ENCODE measurements around the gene CYP3A4. TPM values are rescaled to one million over a fixed set of nuclear protein-coding genes. Genes with fewer than 3 reads are reported as not detected.
"Not testable (repeated sequence)": the region's sequence is repeated elsewhere in the genome, so short reads cannot be mapped to it uniquely, and the experiment has no call there.

Gene CYP3A4
- total RNA-seq, 4 donors from 2014 or later = 0.22 to 1.5 TPM; not detected in 2

DNA sequence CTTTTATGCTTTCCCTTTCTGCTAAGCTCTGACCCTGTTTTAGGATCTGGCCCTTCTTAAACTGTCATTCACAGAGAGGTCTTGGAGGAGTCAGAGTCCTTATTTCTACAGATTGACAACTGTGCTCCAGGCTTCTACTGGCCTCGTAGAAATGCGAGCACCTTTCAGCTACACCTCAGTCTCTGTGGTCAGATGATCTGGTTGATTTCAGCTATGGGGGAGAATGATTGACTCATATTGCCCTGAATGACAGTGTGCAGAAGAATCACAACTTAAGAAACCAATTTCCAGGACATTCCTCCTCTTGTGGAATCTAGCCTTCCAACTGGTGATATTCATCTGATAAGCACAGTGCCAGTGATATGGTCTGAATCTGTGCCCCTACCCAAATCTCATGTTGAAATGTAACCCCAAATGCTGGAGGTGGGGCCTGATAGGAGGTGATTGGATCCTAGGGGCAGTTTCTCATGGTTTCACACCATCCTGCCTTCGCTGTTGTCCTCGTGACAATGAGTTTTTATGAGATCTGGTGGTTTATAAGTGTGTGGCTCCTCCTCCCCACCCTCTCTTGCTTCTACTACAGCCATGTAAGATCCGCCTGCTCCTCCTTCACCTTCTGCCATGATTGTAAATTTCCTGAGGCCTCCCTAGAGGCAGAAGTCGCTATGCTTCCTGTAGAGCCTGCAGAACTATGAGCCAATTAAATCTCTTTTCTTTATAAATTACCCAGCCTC, 35.0 kb downstream of the CYP3A4 start:
- TF ChIP-seq CTCF (IDR thresholded peaks at IDR 0.05) (no peak), POLR2A (IDR thresholded peaks at IDR 0.05) (no peak), EP300 (IDR thresholded peaks at IDR 0.05) (no peak)
- 78 to 79% methylated on average over 6 of the region's 6 CpGs for WGBS, 2 donors
- no peak overlapping the region for H3K4me3 ChIP-seq

GRCh38 chr7:99746915-99747314, 37.1 kb downstream of the CYP3A4 start:
- not testable (repeated sequence) for H3K36me3 ChIP-seq; H3K27ac ChIP-seq; H3K4me3 ChIP-seq; H3K4me1 ChIP-seq; DNase-seq (ENCODE audit: low spot score in 2 of 2); H3K27me3 ChIP-seq
- 86 to 91% methylated on average over 3 of the region's 3 CpGs for WGBS, 2 donors
- peaks cover 0 to 13% (median 0%) of the 10 kb centered on the region in 4 donors for H3K9me3 ChIP-seq

More for the DNA sequence above, 35.0 kb downstream of the CYP3A4 start:
- Histone ChIP-seq H3K27ac (no peak overlapping the region), H3K9me3 (peaks cover 0 to 19% (median 0%) of the 10 kb centered on the region in 4 donors), H3K4me1 (no peaks in the 10 kb centered on the region), H3K27me3 (no peaks in the 10 kb centered on the region), H3K36me3 (no peaks in the 10 kb centered on the region)
- DNase-seq (ENCODE audit: low spot score in 2 of 2) = no peak

DNA sequence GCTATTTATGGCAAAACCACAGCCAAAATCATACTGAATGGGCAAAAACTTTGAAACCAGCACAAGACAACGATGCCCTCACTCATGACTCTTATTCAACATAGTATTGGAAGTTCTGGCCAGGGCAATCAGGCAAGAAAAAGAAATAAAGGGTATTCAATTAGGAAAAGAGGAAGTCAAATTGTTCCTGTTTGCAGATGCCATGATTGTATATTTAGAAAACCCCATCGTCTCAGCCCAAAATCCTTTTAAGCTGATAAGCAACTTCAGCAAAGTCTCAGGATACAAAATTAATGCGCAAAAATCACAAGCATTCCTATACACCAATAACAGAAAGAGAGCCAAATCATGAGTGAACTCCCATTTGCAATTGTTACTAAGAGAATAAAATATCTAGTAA, 38.6 kb downstream of the CYP3A4 start:
- WGBS, 2 donors = 65 to 89% methylated on average over 3 of the region's 3 CpGs
- peaks cover 0 to 13% (median 0%) of the 10 kb centered on the region in 4 donors for H3K9me3 ChIP-seq
- H3K4me1 ChIP-seq; H3K36me3 ChIP-seq; DNase-seq (ENCODE audit: low spot score in 2 of 2); H3K27me3 ChIP-seq; H3K4me3 ChIP-seq; H3K27ac ChIP-seq: not testable (repeated sequence)

GRCh38 chr7:99742737-99743394, 41.1 kb downstream of the CYP3A4 start:
- no peaks in the 10 kb centered on the region for H3K27me3 ChIP-seq
- no peak for DNase-seq (ENCODE audit: low spot score in 2 of 2)

DNA sequence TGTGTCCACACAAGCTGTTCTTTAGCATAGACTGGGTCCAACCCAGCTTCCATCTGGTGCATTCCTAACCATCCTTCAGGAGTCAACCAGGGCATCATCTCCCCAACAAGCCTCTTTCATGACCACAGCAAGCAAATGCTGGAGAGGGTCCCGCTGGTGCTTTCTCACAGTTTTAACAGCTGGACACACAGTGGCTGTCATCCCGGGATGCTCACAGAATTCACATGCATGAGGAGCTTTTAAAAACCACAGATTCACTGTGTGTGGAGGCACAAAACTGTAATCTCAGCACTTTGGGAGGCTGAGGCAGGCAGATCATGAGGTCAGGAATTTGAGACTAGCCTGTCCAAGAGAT, 42.6 kb downstream of the CYP3A4 start:
- H3K27ac ChIP-seq = no peak overlapping the region
- H3K4me3 ChIP-seq = no peak overlapping the region
- DNase-seq (ENCODE audit: low spot score in 2 of 2) = no peak
- 41 to 64% methylated on average over 2 of the region's 2 CpGs for WGBS, 2 donors
- peaks cover 0 to 13% (median 0%) of the 10 kb centered on the region in 4 donors for H3K9me3 ChIP-seq
- peaks cover 0 to 25% (median 0%) of the 10 kb centered on the region in 3 donors for H3K36me3 ChIP-seq
- no peaks in the 10 kb centered on the region for H3K27me3 ChIP-seq
- H3K4me1 ChIP-seq = no peaks in the 10 kb centered on the region
- TF ChIP-seq CTCF (IDR thresholded peaks at IDR 0.05) = no peak
- TF ChIP-seq POLR2A (IDR thresholded peaks at IDR 0.05) = no peak
- TF ChIP-seq EP300 (IDR thresholded peaks at IDR 0.05) = no peak

More at GRCh38 chr7:99742737-99743394, 41.1 kb downstream of the CYP3A4 start:
- Histone ChIP-seq H3K27ac (no peak overlapping the region), H3K9me3 (peaks cover 0 to 13% (median 0%) of the 10 kb centered on the region in 4 donors), H3K4me3 (no peak overlapping the region), H3K4me1 (no peaks in the 10 kb centered on the region), H3K36me3 (peaks cover 0 to 15% (median 0%) of the 10 kb centered on the region in 3 donors)
- 87 to 90% methylated on average over 3 to 4 of the region's 4 CpGs for WGBS, 2 donors
- TF ChIP-seq POLR2A (IDR thresholded peaks at IDR 0.05) (no peak), CTCF (IDR thresholded peaks at IDR 0.05) (no peak), EP300 (IDR thresholded peaks at IDR 0.05) (no peak)

All from tibial nerve (tissue), 4 donors.